K562 (cell line): ENCODE measurements around the gene PTGIS. TPM values are rescaled to one million over a fixed set of nuclear protein-coding genes. Genes with fewer than 3 reads are reported as not detected.

ENCODE experiments used
- ATAC-seq: fragments of 200-7000 bp; cut with Tn5 transposase; 3 replicates; pipeline ENCODE4 v1.9.1; 2020; ENCODE audit warnings: moderate library complexity
- BruUV-seq: library from RNA; stranded (reverse); fragments of 400-500 nt; replicated peaks from 2 replicates; lab custom pipeline; 2021; lab: Mats Ljungman, UMichigan
- CTCF ChIA-PET: fragments of 300-600 bp; formaldehyde crosslinking; extraction: SDS; loops from one replicate; lab custom pipeline; 2021; ENCODE audit warnings: low intra/inter-chr PET ratio; lab: Yijun Ruan, JAX
- POLR2A ChIA-PET: fragments of 300-600, 350-650 bp; sonication (Branson Sonifier 250); formaldehyde crosslinking; extraction: SDS; loops from one replicate; lab custom pipeline; 2021; ENCODE audit warnings: antibody characterized with exemption, inconsistent platforms; lab: Yijun Ruan, JAX
- DNase-seq, 4 experiments: peaks; one replicate each; pipeline versions ENCODE4 v3.0.0 to v3.0.0-alpha.2; 2011 to 2018; ENCODE audit warnings: low spot score in 3 of 4, mixed read lengths in 3 of 4; ENCODE audit errors: extremely low read depth in 1 of 4
- FAIRE-seq: peaks from 2 replicates; lab custom pipeline; 2011; peaks lifted over from hg19 to GRCh38; lab: Jason Lieb, UNC
- H2AFZ ChIP-seq: 2 replicates; pipeline ENCODE4 v1.6.0; 2011; ENCODE audit warnings: low read depth, low read length, control low read depth, inconsistent platforms
- H3K27ac ChIP-seq: fragments of 200-600 bp; 3 replicates; pipeline ENCODE4 v1.8.0; 2011; ENCODE audit warnings: low read depth, mild to moderate bottlenecking, control low read depth, inconsistent platforms, low read length, moderate library complexity, mixed read lengths; ENCODE audit errors: extremely low read depth
- H3K27me3 ChIP-seq, 2 experiments: fragments of 300-600 bp in 1 of 2; 2 replicates in 1 of 2; 3 replicates in 1 of 2; pipeline versions ENCODE4 v1.6.0 to v1.8.0; 2011; ENCODE audit warnings: inconsistent platforms in 2 of 2, low read length in 2 of 2, mild to moderate bottlenecking in 1 of 2, mixed read lengths in 1 of 2, moderate library complexity in 1 of 2; ENCODE audit not compliant: control insufficient read depth in 2 of 2, insufficient read depth in 2 of 2
- H3K36me3 ChIP-seq: fragments of 300-600 bp; 3 replicates; pipeline ENCODE4 v1.8.0; 2011; ENCODE audit warnings: mild to moderate bottlenecking, low read length, inconsistent platforms; ENCODE audit not compliant: control insufficient read depth, insufficient read depth
- H3K4me1 ChIP-seq, 2 experiments: fragments of 200-600 bp in 1 of 2; replicated peaks in 1 of 2; 2 replicates in 1 of 2; 3 replicates in 1 of 2; pipeline versions ENCODE4 v1.5.1 to v1.8.0; 2011; ENCODE audit warnings: inconsistent platforms in 2 of 2, low read length in 2 of 2, mild to moderate bottlenecking in 1 of 2, mixed read lengths in 1 of 2, moderate library complexity in 1 of 2; ENCODE audit not compliant: control insufficient read depth in 2 of 2, insufficient read depth in 2 of 2
- H3K4me2 ChIP-seq: 2 replicates; pipeline ENCODE4 v1.6.1; 2011; ENCODE audit warnings: low read length, control low read depth, inconsistent platforms, mixed read lengths; ENCODE audit not compliant: insufficient read depth
- H3K4me3 ChIP-seq: fragments of 200-600 bp; sonication (generic), shearing (Covaris generic); 2 replicates; pipeline ENCODE4 v1.5.1; 2016; ENCODE audit warnings: control low read depth, inconsistent platforms
- H3K79me2 ChIP-seq: fragments of 200-600 bp; 3 replicates; pipeline ENCODE4 v1.8.0; 2011; ENCODE audit warnings: low read length, inconsistent platforms; ENCODE audit not compliant: control insufficient read depth, insufficient read depth
- H3K9ac ChIP-seq, 2 experiments: 2 replicates each; pipeline versions ENCODE4 v1.6.0 to v1.6.1; 2011; ENCODE audit warnings: low read depth in 2 of 2, low read length in 2 of 2, control low read depth in 1 of 2, inconsistent platforms in 1 of 2, mild to moderate bottlenecking in 1 of 2, mixed read lengths in 1 of 2; ENCODE audit not compliant: insufficient read depth in 1 of 2
- H3K9me1 ChIP-seq: one replicate; pipeline ENCODE4 v1.6.0; 2011; ENCODE audit warnings: inconsistent platforms, mild to moderate bottlenecking, low read length, moderate library complexity; ENCODE audit not compliant: control insufficient read depth, insufficient read depth
- H3K9me3 ChIP-seq: replicated peaks from 2 replicates; pipeline ENCODE4 v1.5.1; 2011; ENCODE audit warnings: low read depth, low read length, inconsistent platforms; ENCODE audit not compliant: control insufficient read depth, insufficient read depth
- H4K20me1 ChIP-seq: replicated peaks from 2 replicates; pipeline ENCODE4 v1.6.1; 2011; ENCODE audit warnings: low read length, inconsistent platforms, mixed read lengths; ENCODE audit not compliant: control insufficient read depth, insufficient read depth
- ARID1B ChIP-seq: fragments of 450-650 bp; IDR thresholded peaks from 2 replicates; pipeline ENCODE4 v1.6.1; 2016; ENCODE audit warnings: antibody characterized with exemption, mild to moderate bottlenecking, inconsistent platforms
- BCOR ChIP-seq: fragments of 450-650 bp; IDR thresholded peaks from 2 replicates; pipeline ENCODE4 v1.6.1; 2016
- L3MBTL2 ChIP-seq: fragments of 450-650 bp; IDR thresholded peaks from 2 replicates; pipeline ENCODE4 v1.6.1; 2016; ENCODE audit warnings: mild to moderate bottlenecking, moderate library complexity
- RBM25 ChIP-seq: fragments of 200-400 bp; formaldehyde crosslinking; IDR thresholded peaks from 2 replicates; pipeline ENCODE4 v1.6.1; 2018; ENCODE audit warnings: low read length, low read depth, moderate library complexity; ENCODE audit not compliant: severe bottlenecking
- ZBTB9 ChIP-seq: fragments of 450-650 bp; formaldehyde crosslinking; IDR thresholded peaks from 2 replicates; pipeline ENCODE4 v1.4.0; 2020; ENCODE audit warnings: mild to moderate bottlenecking, moderate library complexity
- ZFP36 ChIP-seq: fragments of 150-350 bp; IDR thresholded peaks from 2 replicates; pipeline ENCODE4 v1.6.1; 2018; ENCODE audit warnings: low read length, low read depth; ENCODE audit not compliant: partially characterized antibody
- WGBS: fragments of 100-300 bp; shearing (Covaris generic); methylation state at CpG from one replicate; pipeline ENCODE4 v1.1.6; 2016; ENCODE audit warnings: low coverage, mixed read lengths; ENCODE audit not compliant: insufficient coverage; ENCODE audit errors: missing lambda C conversion rate; 5-methylcytosine and 5-hydroxymethylcytosine counted together
- in situ Hi-C: fragments of 300-500 bp; cut with MboI; formaldehyde crosslinking; loops from 4 replicates; pipeline ENCODE4 v1.15.0; 2018; ENCODE audit warnings: inconsistent platforms, mixed read lengths
- intact Hi-C: fragments of 100-400 bp; cut with micrococcal nuclease; formaldehyde crosslinking; loops from 2 replicates; pipeline ENCODE4 v1.14.2; 2022
- polyA plus RNA-seq, 8 experiments: library from polyadenylated mRNA; depleted of rRNA in 4 of 8; stranded (reverse) in 5 of 8; unstranded in 3 of 8; fragments of >200 nt; fragmentation: Nextera tagmentation in 2 of 8; fragmentation: Illumina TruSeq in 1 of 8; extraction: Ambion mirVana in 2 of 8; extraction: Trizol in 1 of 8; gene quantifications; 2 replicates each; pipeline versions ENCODE4 v1.2.1 to v1.2.3, GENCODE V29; 2011 to 2014; ENCODE audit warnings: inconsistent platforms in 1 of 8, missing spikeins in 1 of 8
- total RNA-seq, 7 experiments: library from RNA; depleted of rRNA in 6 of 7; stranded (reverse); fragments of >200 nt in 6 of 7; fragmentation: Illumina TruSeq in 2 of 7; extraction: Trizol in 2 of 7; gene quantifications; 2 replicates each; pipeline versions ENCODE4 v1.2.1 to v1.2.3, GENCODE V29; 2011 to 2021; ENCODE audit warnings: low replicate concordance in 1 of 7
- TF ChIP-seq, protein P1 (sequence below): sonication (generic); formaldehyde crosslinking; IDR thresholded peaks from 2 replicates; pipeline ENCODE4 v1.9.0; 2022; ENCODE audit warnings: mild to moderate bottlenecking, missing genetic modification reagents
- TF ChIP-seq, protein P2 (sequence below): fragments of 150-350 bp; IDR thresholded peaks from 2 replicates; pipeline ENCODE4 v1.6.1; 2014; ENCODE audit warnings: low read depth, mild to moderate bottlenecking, low read length, borderline replicate concordance

PTGIS gene
- total and polyA plus RNA-seq, 9 of the 15 experiments (the other 6 are each of a cell fraction or from before 2014, with no cell fraction given) = not detected

DNA sequence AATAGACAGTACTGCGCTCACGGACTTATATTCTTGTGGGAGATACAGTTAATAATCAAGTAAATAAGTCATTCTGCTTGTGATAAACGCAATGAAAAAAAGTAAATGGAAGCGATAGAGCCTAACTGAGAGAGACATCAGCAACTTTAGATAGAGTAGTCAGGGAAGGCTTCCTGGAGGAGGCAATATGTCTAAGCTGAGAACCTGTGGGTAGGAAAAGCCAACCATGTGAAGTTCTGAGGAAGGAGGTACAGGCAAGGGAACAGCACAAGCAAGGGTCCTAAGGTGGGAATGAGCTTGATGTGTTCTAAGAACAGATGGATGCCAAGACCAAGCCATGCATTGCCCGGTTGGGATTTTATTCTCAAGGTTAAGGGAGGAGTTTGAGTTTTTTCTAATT, 78.2 kb downstream of the PTGIS start:
- CTCF ChIA-PET = interaction anchor here (0.6 kb wide), 1 partner anchor 150 kb away, joined by 3 read pairs; no protein-coding TSS in a partner anchor
- Histone ChIP-seq H3K9me3 (no peaks in the 10 kb centered on the region), H3K9ac (no peak overlapping the region), H3K4me1 (no peaks in the 10 kb centered on the region), H2AFZ (no peak overlapping the region), H3K4me3 (no peak overlapping the region)
- WGBS = 1% methylated on average over 5 of the region's 5 CpGs
- intact Hi-C loops = no loop called here
- no TSS peak for BruUV-seq
- FAIRE-seq = no peak
- POLR2A ChIA-PET = no interaction called here
- DNase-seq = no peak
- no peak for TF ChIP-seq ZBTB9 (CRISPR knock-in tag)
- TF ChIP-seq, protein P1, sequence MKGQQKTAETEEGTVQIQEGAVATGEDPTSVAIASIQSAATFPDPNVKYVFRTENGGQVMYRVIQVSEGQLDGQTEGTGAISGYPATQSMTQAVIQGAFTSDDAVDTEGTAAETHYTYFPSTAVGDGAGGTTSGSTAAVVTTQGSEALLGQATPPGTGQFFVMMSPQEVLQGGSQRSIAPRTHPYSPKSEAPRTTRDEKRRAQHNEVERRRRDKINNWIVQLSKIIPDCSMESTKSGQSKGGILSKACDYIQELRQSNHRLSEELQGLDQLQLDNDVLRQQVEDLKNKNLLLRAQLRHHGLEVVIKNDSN (CRISPR knock-in tag) = no peak
- TF ChIP-seq ZFP36 = peak; percentile 95
- TF ChIP-seq, protein P2, sequence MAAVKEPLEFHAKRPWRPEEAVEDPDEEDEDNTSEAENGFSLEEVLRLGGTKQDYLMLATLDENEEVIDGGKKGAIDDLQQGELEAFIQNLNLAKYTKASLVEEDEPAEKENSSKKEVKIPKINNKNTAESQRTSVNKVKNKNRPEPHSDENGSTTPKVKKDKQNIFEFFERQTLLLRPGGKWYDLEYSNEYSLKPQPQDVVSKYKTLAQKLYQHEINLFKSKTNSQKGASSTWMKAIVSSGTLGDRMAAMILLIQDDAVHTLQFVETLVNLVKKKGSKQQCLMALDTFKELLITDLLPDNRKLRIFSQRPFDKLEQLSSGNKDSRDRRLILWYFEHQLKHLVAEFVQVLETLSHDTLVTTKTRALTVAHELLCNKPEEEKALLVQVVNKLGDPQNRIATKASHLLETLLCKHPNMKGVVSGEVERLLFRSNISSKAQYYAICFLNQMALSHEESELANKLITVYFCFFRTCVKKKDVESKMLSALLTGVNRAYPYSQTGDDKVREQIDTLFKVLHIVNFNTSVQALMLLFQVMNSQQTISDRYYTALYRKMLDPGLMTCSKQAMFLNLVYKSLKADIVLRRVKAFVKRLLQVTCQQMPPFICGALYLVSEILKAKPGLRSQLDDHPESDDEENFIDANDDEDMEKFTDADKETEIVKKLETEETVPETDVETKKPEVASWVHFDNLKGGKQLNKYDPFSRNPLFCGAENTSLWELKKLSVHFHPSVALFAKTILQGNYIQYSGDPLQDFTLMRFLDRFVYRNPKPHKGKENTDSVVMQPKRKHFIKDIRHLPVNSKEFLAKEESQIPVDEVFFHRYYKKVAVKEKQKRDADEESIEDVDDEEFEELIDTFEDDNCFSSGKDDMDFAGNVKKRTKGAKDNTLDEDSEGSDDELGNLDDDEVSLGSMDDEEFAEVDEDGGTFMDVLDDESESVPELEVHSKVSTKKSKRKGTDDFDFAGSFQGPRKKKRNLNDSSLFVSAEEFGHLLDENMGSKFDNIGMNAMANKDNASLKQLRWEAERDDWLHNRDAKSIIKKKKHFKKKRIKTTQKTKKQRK = no peak
- TF ChIP-seq BCOR = peak; percentile 51
- TF ChIP-seq L3MBTL2 = no peak
- no peak for TF ChIP-seq ARID1B
- TF ChIP-seq RBM25 = peak; percentile 66
- TF ChIP-seq, all 486 proteins: peak for 3
- in situ Hi-C loops = no loop called here
- Histone ChIP-seq H3K36me3 (no peaks in the 10 kb centered on the region), H3K27ac (no peak overlapping the region), H4K20me1 (no peaks in the 10 kb centered on the region), H3K27me3 (0 out of 5 replicates have a peak, but pooled peaks cover 0 to 8% of the 10 kb centered on the region in 2 experiments), H3K9me1 (no peaks in the 10 kb centered on the region), H3K4me2 (no peak overlapping the region), H3K79me2 (no peaks in the 10 kb centered on the region)
- no peak for ATAC-seq
